Measurements from ENCODE around the gene GATA5.

DNA sequence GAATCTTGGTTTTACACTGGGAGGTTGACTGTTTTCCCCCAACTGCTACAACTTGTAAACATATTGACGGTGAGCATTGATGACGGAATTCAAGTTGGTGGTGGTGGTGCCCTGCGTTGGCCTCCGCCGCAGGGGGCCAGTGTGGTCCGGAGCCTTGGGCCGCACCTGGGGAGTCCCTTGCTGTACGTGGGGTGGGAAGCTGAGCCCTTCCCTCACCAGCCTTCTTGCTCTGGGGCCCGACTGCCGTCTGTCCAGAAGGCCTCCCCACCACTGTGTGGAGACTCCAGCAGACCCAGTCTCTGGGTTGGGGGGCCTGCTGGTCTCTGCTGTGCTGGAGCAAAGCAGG is 11.4 kb downstream of the GATA5 start:
- no peak for TF ChIP-seq POLR2AphosphoS5 (IDR thresholded peaks at IDR 0.05; ENCODE audit: borderline replicate concordance, low read depth, low read length)
- TF ChIP-seq EZH2 (IDR thresholded peaks at IDR 0.05), result no peak
